Esophagus muscularis mucosa (tissue), 4 donors: Measurements from ENCODE around the gene NABP2.

ENCODE experiments used
- CTCF ChIP-seq, 3 experiments: fragments of 200-600 bp in 2 of 3; fragments of 450-650 bp in 1 of 3; sonication (generic) in 2 of 3; IDR thresholded peaks; one replicate each; pipeline ENCODE4 v1.5.1; 2017 to 2019; ENCODE audit warnings: antibody characterized with exemption in 3 of 3, mild to moderate bottlenecking in 2 of 3, moderate library complexity in 1 of 3
- EP300 ChIP-seq: sonication (generic); formaldehyde crosslinking; IDR thresholded peaks from one replicate; pipeline ENCODE4 v1.6.1; 2017; ENCODE audit warnings: antibody characterized with exemption
- POLR2A ChIP-seq: fragments of 450-650 bp; IDR thresholded peaks from one replicate; pipeline ENCODE4 v1.6.1; 2017; ENCODE audit warnings: antibody characterized with exemption, moderate library complexity, mild to moderate bottlenecking, low read depth
- POLR2AphosphoS5 ChIP-seq, 2 donors: sonication (generic); formaldehyde crosslinking; IDR thresholded peaks; one replicate each; pipeline ENCODE4 v1.6.1; 2017; ENCODE audit warnings: antibody characterized with exemption in 2 of 2

GRCh38 chr12:56252649-56253048, 28.5 kb downstream of the NABP2 start:
- TF ChIP-seq CTCF (IDR thresholded peaks at IDR 0.05): no peak
- no peak for TF ChIP-seq POLR2AphosphoS5 (IDR thresholded peaks at IDR 0.05)
- TF ChIP-seq POLR2A: no peak
- TF ChIP-seq EP300: no peak
